ENCODE results near the gene TAF11. TPM values are rescaled to one million over a fixed set of nuclear protein-coding genes. Genes with fewer than 3 reads are reported as not detected.
A peak's percentile ranks its signal among the peaks of the same experiment; 100 is the strongest.

Gene TAF11
- total and polyA plus RNA-seq, 4 experiments from 2014 or later = 16.5 to 26.1 (median 22.5) TPM

GRCh38 chr6:34926655-34927054, 38.8 kb upstream of the TAF11 start:
- DNase-seq = no peak
- ChIA-PET POLR2A (ENCODE audit: partially characterized antibody) (no interaction called here), CTCF (ENCODE audit: partially characterized antibody) (no interaction called here)
- H3K27ac Mint-ChIP-seq = no peak overlapping the region
- no peaks in the 10 kb centered on the region for H3K9me3 Mint-ChIP-seq
- Histone ChIP-seq H3K27ac (ENCODE audit: low read depth, low read length) (no peak overlapping the region), H3K4me3 (ENCODE audit: low read length in 2 of 2) (no peak overlapping the region), H3K9me3 (ENCODE audit: control insufficient read depth in 1 of 2, low read length in 2 of 2) (no peaks in the 10 kb centered on the region), H3K36me3 (ENCODE audit: insufficient read depth, low read length) (no peaks in the 10 kb centered on the region), H3K27me3 (ENCODE audit: insufficient read depth, low read length) (no peaks in the 10 kb centered on the region), H3K4me1 (ENCODE audit: insufficient read depth, low read length) (no peaks in the 10 kb centered on the region)
- intact Hi-C loops (cut with micrococcal nuclease) = no loop called here
- H3K27me3 Mint-ChIP-seq = no peaks in the 10 kb centered on the region
- H3K4me3 Mint-ChIP-seq = no peak overlapping the region
- H3K36me3 Mint-ChIP-seq = peaks cover 0 to 2% of the 10 kb centered on the region in 2 donors
- peaks cover 0 to 2% (median under 1%) of the 10 kb centered on the region in 4 donors for H3K4me1 Mint-ChIP-seq

GRCh38 chr6:34924831-34925625, 37.2 kb upstream of the TAF11 start:
- POLR2A ChIA-PET (ENCODE audit: partially characterized antibody) = no interaction called here
- H3K4me1 ChIP-seq (ENCODE audit: insufficient read depth, low read length) = no peaks in the 10 kb centered on the region
- no peaks in the 10 kb centered on the region for H3K27me3 ChIP-seq (ENCODE audit: insufficient read depth, low read length)
- H3K27ac ChIP-seq (ENCODE audit: low read depth, low read length) = no peak overlapping the region
- Mint-ChIP-seq H3K9me3 (no peaks in the 10 kb centered on the region), H3K36me3 (peaks cover 0 to under 1% of the 10 kb centered on the region in 2 donors), H3K4me3 (no peak overlapping the region), H3K27me3 (no peaks in the 10 kb centered on the region), H3K27ac (peak overlapping the region in 1 of 7 donors; percentile 31), H3K4me1 (peaks cover 0 to 2% (median under 1%) of the 10 kb centered on the region in 4 donors)
- no peaks in the 10 kb centered on the region for H3K9me3 ChIP-seq (ENCODE audit: control insufficient read depth in 1 of 2, low read length in 2 of 2)
- H3K4me3 ChIP-seq (ENCODE audit: low read length in 2 of 2) = no peak overlapping the region
- DNase-seq = no peak
- intact Hi-C loops (cut with micrococcal nuclease) = no loop called here
- H3K36me3 ChIP-seq (ENCODE audit: insufficient read depth, low read length) = no peaks in the 10 kb centered on the region
- CTCF ChIA-PET (ENCODE audit: partially characterized antibody) = no interaction called here

GRCh38 chr6:34922177-34922663, 34.4 kb upstream of the TAF11 start:
- ChIA-PET CTCF (ENCODE audit: partially characterized antibody) (no interaction called here), POLR2A (ENCODE audit: partially characterized antibody) (no interaction called here)
- Mint-ChIP-seq H3K27me3 (no peaks in the 10 kb centered on the region), H3K9me3 (no peaks in the 10 kb centered on the region), H3K4me1 (peaks cover 0 to 2% (median 0%) of the 10 kb centered on the region in 4 donors), H3K4me3 (no peak overlapping the region), H3K36me3 (peaks cover 4 to 11% of the 10 kb centered on the region in 2 donors), H3K27ac (no peak overlapping the region)
- no peaks in the 10 kb centered on the region for H3K36me3 ChIP-seq (ENCODE audit: insufficient read depth, low read length)
- no peak overlapping the region for H3K27ac ChIP-seq (ENCODE audit: low read depth, low read length)
- H3K27me3 ChIP-seq (ENCODE audit: insufficient read depth, low read length) = no peaks in the 10 kb centered on the region
- H3K9me3 ChIP-seq (ENCODE audit: control insufficient read depth in 1 of 2, low read length in 2 of 2) = no peaks in the 10 kb centered on the region
- no peak for DNase-seq
- no peak overlapping the region for H3K4me3 ChIP-seq (ENCODE audit: low read length in 2 of 2)
- intact Hi-C loops (cut with micrococcal nuclease) = no loop called here
- no peaks in the 10 kb centered on the region for H3K4me1 ChIP-seq (ENCODE audit: insufficient read depth, low read length)

- Histone ChIP-seq H3K9me3 (ENCODE audit: control insufficient read depth in 1 of 2, low read length in 2 of 2) (no peaks in the 10 kb centered on the region), H3K4me3 (ENCODE audit: low read length in 2 of 2) (no peak overlapping the region), H3K27ac (ENCODE audit: low read depth, low read length) (no peak overlapping the region), H3K27me3 (ENCODE audit: insufficient read depth, low read length) (no peaks in the 10 kb centered on the region), H3K36me3 (ENCODE audit: insufficient read depth, low read length) (no peaks in the 10 kb centered on the region), H3K4me1 (ENCODE audit: insufficient read depth, low read length) (no peaks in the 10 kb centered on the region)
- no peaks in the 10 kb centered on the region for H3K27me3 Mint-ChIP-seq
- DNase-seq = no peak
- peaks cover 4 to 11% of the 10 kb centered on the region in 2 donors for H3K36me3 Mint-ChIP-seq
- H3K4me3 Mint-ChIP-seq = no peak overlapping the region
- intact Hi-C loops (cut with micrococcal nuclease) = no loop called here
- H3K9me3 Mint-ChIP-seq = no peaks in the 10 kb centered on the region
- ChIA-PET CTCF (ENCODE audit: partially characterized antibody) (no interaction called here), POLR2A (ENCODE audit: partially characterized antibody) (no interaction called here)
- H3K4me1 Mint-ChIP-seq = peaks cover 0 to 2% (median 0%) of the 10 kb centered on the region in 4 donors
- H3K27ac Mint-ChIP-seq = no peak overlapping the region
These were observed 32.3 kb upstream of the TAF11 start for GRCh38 chr6:34920097-34920496.

DNA sequence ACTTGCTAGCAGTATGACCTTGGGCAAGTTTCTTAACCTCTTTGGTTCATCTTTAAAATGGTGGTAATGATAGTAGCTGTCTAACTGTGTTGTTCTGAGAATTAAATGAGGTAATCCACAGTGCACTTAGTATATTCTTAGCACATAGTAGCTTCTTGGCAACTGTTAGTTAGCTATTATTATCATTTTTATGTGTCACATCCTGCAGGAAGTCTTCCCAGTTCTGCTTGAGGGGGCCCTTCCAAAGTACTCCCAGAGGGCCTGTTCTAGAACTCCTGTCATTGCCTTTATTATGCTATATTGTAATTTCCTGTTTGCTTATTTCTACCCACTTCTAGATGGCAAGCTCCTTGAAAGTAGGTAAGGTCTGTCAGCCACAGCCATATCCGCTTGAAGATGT, 31.8 kb upstream of the TAF11 start:
- no peak for DNase-seq
- Mint-ChIP-seq H3K27me3 (no peaks in the 10 kb centered on the region), H3K4me3 (no peak overlapping the region), H3K9me3 (no peaks in the 10 kb centered on the region), H3K27ac (no peak overlapping the region), H3K4me1 (peaks cover 0 to 3% (median 0%) of the 10 kb centered on the region in 4 donors), H3K36me3 (peaks cover 4 to 11% of the 10 kb centered on the region in 2 donors)
- ChIA-PET CTCF (ENCODE audit: partially characterized antibody) (no interaction called here), POLR2A (ENCODE audit: partially characterized antibody) (interaction anchor here (0.7 to 1.7 kb wide), 2 partner anchors 9 to 31 kb away, joined by 3 to 4 read pairs; partner anchors contain the start of gene ANKS1A)
- Histone ChIP-seq H3K4me3 (ENCODE audit: low read length in 2 of 2) (no peak overlapping the region), H3K9me3 (ENCODE audit: control insufficient read depth in 1 of 2, low read length in 2 of 2) (no peaks in the 10 kb centered on the region), H3K27ac (ENCODE audit: low read depth, low read length) (no peak overlapping the region), H3K27me3 (ENCODE audit: insufficient read depth, low read length) (no peaks in the 10 kb centered on the region), H3K4me1 (ENCODE audit: insufficient read depth, low read length) (no peaks in the 10 kb centered on the region), H3K36me3 (ENCODE audit: insufficient read depth, low read length) (no peaks in the 10 kb centered on the region)
- intact Hi-C loops (cut with micrococcal nuclease) = no loop called here

DNA sequence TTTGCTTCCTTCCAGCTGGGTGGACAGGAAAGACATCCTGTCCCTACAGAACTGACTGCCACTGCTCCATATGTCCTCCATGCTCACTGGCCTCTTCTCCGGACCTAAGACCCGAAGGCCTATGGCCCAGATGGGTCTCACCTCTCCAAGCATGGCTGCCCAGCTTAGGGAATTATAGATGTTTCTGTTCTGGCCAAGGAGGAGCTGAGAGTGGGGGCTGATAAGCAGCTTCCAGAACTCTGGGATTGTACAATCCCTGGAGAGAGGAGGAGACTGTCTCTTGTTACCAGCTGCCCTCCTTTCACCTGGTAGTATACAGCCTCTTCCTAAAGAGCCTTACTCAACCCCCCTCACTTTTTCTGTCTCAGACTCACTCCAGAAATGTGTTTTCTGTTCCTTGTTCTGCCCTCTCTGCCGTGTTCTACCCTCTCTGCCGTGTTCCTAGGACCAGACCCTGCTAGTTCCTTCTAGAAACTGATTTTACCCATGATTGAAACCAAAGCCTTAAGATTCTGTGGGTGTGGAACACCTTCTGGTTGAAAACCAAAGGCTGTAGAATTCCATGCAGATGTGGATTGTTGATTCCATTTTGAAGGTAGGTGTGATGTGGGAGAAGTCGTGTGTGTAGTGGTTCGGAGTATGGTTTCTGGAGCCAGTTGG, 29.9 kb upstream of the TAF11 start:
- Mint-ChIP-seq H3K36me3 (peaks cover 4 to 11% of the 10 kb centered on the region in 2 donors), H3K27me3 (no peaks in the 10 kb centered on the region), H3K4me3 (no peak overlapping the region), H3K9me3 (no peaks in the 10 kb centered on the region), H3K27ac (peak overlapping the region in 1 of 7 donors; percentile 17), H3K4me1 (peaks cover 4 to 13% (median 8%) of the 10 kb centered on the region in 4 donors)
- intact Hi-C loops (cut with micrococcal nuclease) = no loop called here
- H3K4me3 ChIP-seq (ENCODE audit: low read length in 2 of 2) = no peak overlapping the region
- no peaks in the 10 kb centered on the region for H3K9me3 ChIP-seq (ENCODE audit: control insufficient read depth in 1 of 2, low read length in 2 of 2)
- ChIA-PET POLR2A (ENCODE audit: partially characterized antibody) (no interaction called here), CTCF (ENCODE audit: partially characterized antibody) (no interaction called here)
- DNase-seq = no peak
- peaks cover 8% of the 10 kb centered on the region for H3K4me1 ChIP-seq (ENCODE audit: insufficient read depth, low read length)
- H3K27ac ChIP-seq (ENCODE audit: low read depth, low read length) = no peak overlapping the region
- no peaks in the 10 kb centered on the region for H3K27me3 ChIP-seq (ENCODE audit: insufficient read depth, low read length)
- no peaks in the 10 kb centered on the region for H3K36me3 ChIP-seq (ENCODE audit: insufficient read depth, low read length)

DNA sequence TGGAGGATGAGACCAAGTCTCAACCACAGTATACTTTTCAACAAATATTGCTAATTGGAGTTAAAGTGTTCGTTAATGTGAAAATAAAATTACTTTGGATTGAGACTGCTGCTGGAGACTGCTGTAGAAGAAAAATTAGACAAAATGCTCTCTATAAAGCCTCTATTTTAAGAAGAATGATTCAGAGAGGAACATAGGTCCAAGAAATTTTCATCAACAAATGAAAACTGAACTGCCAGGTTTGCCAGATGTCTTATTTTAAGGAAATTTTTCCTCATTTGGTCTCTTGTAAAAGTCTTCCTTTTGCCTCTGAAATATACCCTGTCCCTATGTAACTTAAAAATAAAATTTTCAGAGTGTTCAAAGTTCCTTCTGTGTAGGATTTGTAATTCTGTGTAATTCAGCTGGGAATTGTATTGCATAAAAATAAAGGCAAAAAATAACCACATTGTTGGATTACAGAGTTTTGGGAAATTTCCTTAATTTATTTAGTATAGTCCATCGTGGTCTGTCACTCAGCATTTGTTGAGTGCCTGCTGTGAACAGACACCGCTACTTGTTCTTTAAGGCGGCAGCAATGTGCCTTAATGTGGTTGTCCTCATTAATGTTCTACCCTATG, 28.6 kb upstream of the TAF11 start:
- intact Hi-C loops (cut with micrococcal nuclease) = no loop called here
- H3K4me3 ChIP-seq (ENCODE audit: low read length in 2 of 2) = no peak overlapping the region
- Mint-ChIP-seq H3K9me3 (no peaks in the 10 kb centered on the region), H3K36me3 (peaks cover 4 to 11% of the 10 kb centered on the region in 2 donors), H3K27ac (no peak overlapping the region), H3K4me3 (no peak overlapping the region), H3K4me1 (peaks cover 14 to 25% (median 20%) of the 10 kb centered on the region in 4 donors), H3K27me3 (no peaks in the 10 kb centered on the region)
- H3K36me3 ChIP-seq (ENCODE audit: insufficient read depth, low read length) = no peaks in the 10 kb centered on the region
- ChIA-PET POLR2A (ENCODE audit: partially characterized antibody) (no interaction called here), CTCF (ENCODE audit: partially characterized antibody) (no interaction called here)
- peaks cover 21% of the 10 kb centered on the region for H3K4me1 ChIP-seq (ENCODE audit: insufficient read depth, low read length)
- H3K27me3 ChIP-seq (ENCODE audit: insufficient read depth, low read length) = no peaks in the 10 kb centered on the region
- no peak for DNase-seq
- no peaks in the 10 kb centered on the region for H3K9me3 ChIP-seq (ENCODE audit: control insufficient read depth in 1 of 2, low read length in 2 of 2)
- H3K27ac ChIP-seq (ENCODE audit: low read depth, low read length) = no peak overlapping the region
